OCI-LY1 (cell line): ENCODE measurements around the gene NPAS3.

Experiments used
- H2AFZ ChIP-seq: fragments of 200-600 bp; sonication (generic), shearing (Covaris generic); 2 replicates; pipeline ENCODE4 v1.6.0; 2014; ENCODE audit warnings: antibody characterized with exemption, mild to moderate bottlenecking, low read length
- H3F3A ChIP-seq: fragments of 200-600 bp; sonication (generic), shearing (Covaris generic); 2 replicates; pipeline ENCODE4 v1.6.0; 2014; ENCODE audit warnings: mild to moderate bottlenecking, antibody characterized with exemption, low read length, moderate library complexity; ENCODE audit not compliant: insufficient read depth
- H3K27ac ChIP-seq: fragments of 200-600 bp; sonication (generic); 2 replicates; pipeline ENCODE4 v1.5.1; 2014; ENCODE audit warnings: low read length, mixed run types, mild to moderate bottlenecking, low read depth; ENCODE audit not compliant: poor library complexity, severe bottlenecking
- H3K27me3 ChIP-seq: fragments of 200-600 bp; sonication (generic); 2 replicates; pipeline ENCODE4 v1.6.0; 2014; ENCODE audit warnings: antibody characterized with exemption, mild to moderate bottlenecking, low read length, moderate library complexity; ENCODE audit not compliant: insufficient read depth
- H3K36me3 ChIP-seq: fragments of 200-600 bp; sonication (generic); 2 replicates; pipeline ENCODE4 v1.6.1; 2014; ENCODE audit warnings: mild to moderate bottlenecking, antibody characterized with exemption, low read length, moderate library complexity, mixed read lengths; ENCODE audit not compliant: insufficient read depth
- H3K4me1 ChIP-seq: fragments of 200-600 bp; sonication (generic); 2 replicates; pipeline ENCODE4 v1.5.1; 2014; ENCODE audit warnings: mild to moderate bottlenecking, low read length, moderate library complexity; ENCODE audit not compliant: insufficient read depth, severe bottlenecking
- H3K4me2 ChIP-seq: fragments of 200-600 bp; sonication (generic), shearing (Covaris generic); 2 replicates; pipeline ENCODE4 v1.6.1; 2014; ENCODE audit warnings: low read length
- H3K4me3 ChIP-seq: fragments of 200-600 bp; sonication (generic); 2 replicates; pipeline ENCODE4 v1.5.1; 2014; ENCODE audit warnings: low read length, low read depth, mild to moderate bottlenecking, mixed read lengths; ENCODE audit not compliant: poor library complexity, severe bottlenecking
- H3K79me2 ChIP-seq: fragments of 200-600 bp; shearing (Covaris generic); 2 replicates; pipeline ENCODE4 v1.6.1; 2016; ENCODE audit warnings: mixed run types, low read length, mixed read lengths; ENCODE audit not compliant: insufficient read depth
- H3K9ac ChIP-seq: fragments of 200-600 bp; sonication (generic), shearing (Covaris generic); 2 replicates; pipeline ENCODE4 v1.6.1; 2014; ENCODE audit warnings: mild to moderate bottlenecking, low read length, mixed read lengths
- H3K9me2 ChIP-seq: fragments of 200-600 bp; sonication (generic), shearing (Covaris generic); 2 replicates; pipeline ENCODE4 v1.6.1; 2014; ENCODE audit warnings: low read depth, mild to moderate bottlenecking, low read length, mixed read lengths
- H3K9me3 ChIP-seq: fragments of 200-600 bp; shearing (Covaris generic); 2 replicates; pipeline ENCODE4 v1.6.1; 2014; ENCODE audit warnings: low read length, mixed read lengths
- H4K20me1 ChIP-seq: fragments of 200-600 bp; sonication (generic), shearing (Covaris generic); 2 replicates; pipeline ENCODE4 v1.6.0; 2016; ENCODE audit warnings: mild to moderate bottlenecking, low read length; ENCODE audit not compliant: insufficient read depth
- EZH2 ChIP-seq: fragments of 200-600 bp; sonication (generic), shearing (Covaris generic); IDR thresholded peaks from 2 replicates; pipeline ENCODE4 v1.8.0; 2017; ENCODE audit warnings: borderline replicate concordance, mixed run types, mild to moderate bottlenecking, antibody characterized with exemption, low read length, moderate library complexity, mixed read lengths
- TF ChIP-seq, protein P1 (sequence below): fragments of 200-600 bp; sonication (generic), shearing (Covaris generic); IDR thresholded peaks from 2 replicates; pipeline ENCODE4 v1.5.1; 2017; ENCODE audit warnings: mild to moderate bottlenecking, antibody characterized with exemption, low read length, moderate library complexity, mixed read lengths

Gene NPAS3

GRCh38 chr14:33127531-33127930, 188.9 kb downstream of the NPAS3 start:
- no peak overlapping the region for H3K4me3 ChIP-seq
- no peaks in the 10 kb centered on the region for H3K36me3 ChIP-seq
- no peak overlapping the region for H3K9ac ChIP-seq
- no peaks in the 10 kb centered on the region for H3K79me2 ChIP-seq
- TF ChIP-seq, protein P1, sequence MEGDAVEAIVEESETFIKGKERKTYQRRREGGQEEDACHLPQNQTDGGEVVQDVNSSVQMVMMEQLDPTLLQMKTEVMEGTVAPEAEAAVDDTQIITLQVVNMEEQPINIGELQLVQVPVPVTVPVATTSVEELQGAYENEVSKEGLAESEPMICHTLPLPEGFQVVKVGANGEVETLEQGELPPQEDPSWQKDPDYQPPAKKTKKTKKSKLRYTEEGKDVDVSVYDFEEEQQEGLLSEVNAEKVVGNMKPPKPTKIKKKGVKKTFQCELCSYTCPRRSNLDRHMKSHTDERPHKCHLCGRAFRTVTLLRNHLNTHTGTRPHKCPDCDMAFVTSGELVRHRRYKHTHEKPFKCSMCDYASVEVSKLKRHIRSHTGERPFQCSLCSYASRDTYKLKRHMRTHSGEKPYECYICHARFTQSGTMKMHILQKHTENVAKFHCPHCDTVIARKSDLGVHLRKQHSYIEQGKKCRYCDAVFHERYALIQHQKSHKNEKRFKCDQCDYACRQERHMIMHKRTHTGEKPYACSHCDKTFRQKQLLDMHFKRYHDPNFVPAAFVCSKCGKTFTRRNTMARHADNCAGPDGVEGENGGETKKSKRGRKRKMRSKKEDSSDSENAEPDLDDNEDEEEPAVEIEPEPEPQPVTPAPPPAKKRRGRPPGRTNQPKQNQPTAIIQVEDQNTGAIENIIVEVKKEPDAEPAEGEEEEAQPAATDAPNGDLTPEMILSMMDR, result no peak
- TF ChIP-seq EZH2, result no peak
- H3K9me3 ChIP-seq, result no peaks in the 10 kb centered on the region
- no peaks in the 10 kb centered on the region for H3K4me1 ChIP-seq
- H4K20me1 ChIP-seq, result no peaks in the 10 kb centered on the region
- no peak overlapping the region for H2AFZ ChIP-seq
- no peak overlapping the region for H3K4me2 ChIP-seq
- no peaks in the 10 kb centered on the region for H3F3A ChIP-seq
- H3K27ac ChIP-seq, result no peak overlapping the region
- no peaks in the 10 kb centered on the region for H3K27me3 ChIP-seq
- H3K9me2 ChIP-seq, result no peaks in the 10 kb centered on the region

GRCh38 chr14:33131801-33132200, 193.1 kb downstream of the NPAS3 start:
- Histone ChIP-seq H3K79me2 (no peaks in the 10 kb centered on the region), H3F3A (no peaks in the 10 kb centered on the region), H2AFZ (no peak overlapping the region), H3K9ac (no peak overlapping the region), H3K9me3 (no peaks in the 10 kb centered on the region), H3K27ac (no peak overlapping the region), H3K9me2 (no peaks in the 10 kb centered on the region), H3K4me3 (no peak overlapping the region), H3K36me3 (no peaks in the 10 kb centered on the region), H3K27me3 (no peaks in the 10 kb centered on the region), H4K20me1 (no peaks in the 10 kb centered on the region), H3K4me2 (no peak overlapping the region), H3K4me1 (no peaks in the 10 kb centered on the region)
- TF ChIP-seq, protein P1, result no peak
- no peak for TF ChIP-seq EZH2

GRCh38 chr14:33134162-33134561, 195.5 kb downstream of the NPAS3 start:
- TF ChIP-seq, protein P1, result no peak
- no peak for TF ChIP-seq EZH2
- Histone ChIP-seq H2AFZ (no peak overlapping the region), H3K79me2 (no peaks in the 10 kb centered on the region), H3K27ac (no peak overlapping the region), H3K27me3 (no peaks in the 10 kb centered on the region), H3K9me3 (no peaks in the 10 kb centered on the region), H3K4me3 (no peak overlapping the region), H3K4me1 (no peaks in the 10 kb centered on the region), H3K9ac (no peak overlapping the region), H3K36me3 (no peaks in the 10 kb centered on the region), H3K9me2 (no peaks in the 10 kb centered on the region), H3F3A (no peaks in the 10 kb centered on the region), H3K4me2 (no peak overlapping the region), H4K20me1 (no peaks in the 10 kb centered on the region)
